Activated CD8-positive, alpha-beta T cell treated with anti-CD3 and anti-CD28 coated beads for 36 hours (primary cell): ENCODE measurements around the gene NOL4L. TPM values are rescaled to one million over a fixed set of nuclear protein-coding genes. Genes with fewer than 3 reads are reported as not detected.

Experiments used
- ATAC-seq: fragments of 200-7000 bp; cut with Tn5 transposase; one replicate; pipeline ENCODE4 v1.10.0; 2021; ENCODE audit warnings: mild to moderate bottlenecking, moderate library complexity
- CTCF ChIA-PET: fragments of 350-600 bp; sonication (Branson Sonifier 250); formaldehyde crosslinking; loops from one replicate; lab custom pipeline; 2021; ENCODE audit warnings: antibody characterized with exemption; lab: Charles Lee
- POLR2A ChIA-PET: fragments of 350-600 bp; sonication (Branson Sonifier 250); formaldehyde crosslinking; loops from one replicate; lab custom pipeline; 2021; ENCODE audit warnings: antibody characterized with exemption; lab: Charles Lee
- DNase-seq: peaks from one replicate; pipeline ENCODE4 v3.0.0-alpha.2; 2020
- H3K27ac Mint-ChIP-seq: one replicate; pipeline ENCODE4 v1.8.0; 2021; ENCODE audit warnings: mild to moderate bottlenecking, mixed read lengths
- H3K27me3 Mint-ChIP-seq: one replicate; pipeline ENCODE4 v1.8.0; 2021; ENCODE audit warnings: mixed read lengths
- H3K36me3 Mint-ChIP-seq: one replicate; pipeline ENCODE4 v1.8.0; 2021; ENCODE audit warnings: low read depth, mixed read lengths
- H3K4me1 Mint-ChIP-seq: one replicate; pipeline ENCODE4 v1.8.0; 2021; ENCODE audit warnings: low read depth, mixed read lengths
- H3K4me3 Mint-ChIP-seq: one replicate; pipeline ENCODE4 v1.8.0; 2021; ENCODE audit warnings: mild to moderate bottlenecking, moderate library complexity, mixed read lengths
- H3K9me3 Mint-ChIP-seq: one replicate; pipeline ENCODE4 v1.8.0; 2021; ENCODE audit warnings: mixed read lengths
- intact Hi-C: fragments of 100-400 bp; cut with micrococcal nuclease; formaldehyde crosslinking; loops from one replicate; pipeline ENCODE4 v1.10.0; 2022
- total RNA-seq, 2 experiments: library from RNA; stranded (reverse); gene quantifications; one replicate each; pipeline ENCODE4 v1.2.3, GENCODE V29; 2021
- TF ChIP-seq, protein P1 (sequence below): fragments of 200-600 bp; IDR thresholded peaks from one replicate; pipeline ENCODE4 v1.8.0; 2022; ENCODE audit warnings: antibody characterized with exemption, mild to moderate bottlenecking

The NOL4L gene
- total RNA-seq, 2 experiments from 2014 or later = 23.3 to 23.9 TPM

DNA sequence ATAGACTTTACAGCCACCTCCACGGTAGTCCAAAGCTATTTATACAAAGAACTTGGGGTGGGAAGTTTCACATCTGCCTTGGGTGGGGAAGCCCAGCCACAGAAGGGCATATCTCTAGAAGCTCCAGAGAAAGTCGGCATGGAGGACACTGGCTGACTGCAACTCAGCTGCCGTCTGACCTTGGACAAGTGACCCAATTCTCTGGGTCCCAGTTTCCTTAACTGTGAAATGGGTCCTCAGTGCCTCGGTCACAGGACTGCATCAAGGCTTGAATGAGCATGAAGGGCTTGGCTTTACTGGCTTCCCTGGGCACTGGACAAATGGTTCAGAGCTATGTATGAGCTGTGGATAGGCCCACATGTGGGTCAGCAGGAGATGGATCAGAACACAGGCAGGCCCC, 58.6 kb downstream of the NOL4L start:
- peaks cover 88% of the 10 kb centered on the region for H3K4me1 Mint-ChIP-seq
- ATAC-seq (peak; percentile 5), DNase-seq (no peak)
- no peaks in the 10 kb centered on the region for H3K9me3 Mint-ChIP-seq
- peak overlapping the region; percentile 61 for H3K4me3 Mint-ChIP-seq
- ChIA-PET POLR2A (interaction anchor here (0.6 to 10.0 kb wide), 4 partner anchors 9 to 191 kb away, joined by 3 to 90 read pairs (median 3); no protein-coding TSS in a partner anchor), CTCF (interaction anchor here (1.5 to 12.7 kb wide), 3 partner anchors 8 to 263 kb away, joined by 3 to 256 read pairs (median 88); no protein-coding TSS in a partner anchor)
- no peaks in the 10 kb centered on the region for H3K27me3 Mint-ChIP-seq
- peaks cover 10% of the 10 kb centered on the region for H3K36me3 Mint-ChIP-seq
- peak overlapping the region; percentile 94 for H3K27ac Mint-ChIP-seq
- TF ChIP-seq, protein P1, sequence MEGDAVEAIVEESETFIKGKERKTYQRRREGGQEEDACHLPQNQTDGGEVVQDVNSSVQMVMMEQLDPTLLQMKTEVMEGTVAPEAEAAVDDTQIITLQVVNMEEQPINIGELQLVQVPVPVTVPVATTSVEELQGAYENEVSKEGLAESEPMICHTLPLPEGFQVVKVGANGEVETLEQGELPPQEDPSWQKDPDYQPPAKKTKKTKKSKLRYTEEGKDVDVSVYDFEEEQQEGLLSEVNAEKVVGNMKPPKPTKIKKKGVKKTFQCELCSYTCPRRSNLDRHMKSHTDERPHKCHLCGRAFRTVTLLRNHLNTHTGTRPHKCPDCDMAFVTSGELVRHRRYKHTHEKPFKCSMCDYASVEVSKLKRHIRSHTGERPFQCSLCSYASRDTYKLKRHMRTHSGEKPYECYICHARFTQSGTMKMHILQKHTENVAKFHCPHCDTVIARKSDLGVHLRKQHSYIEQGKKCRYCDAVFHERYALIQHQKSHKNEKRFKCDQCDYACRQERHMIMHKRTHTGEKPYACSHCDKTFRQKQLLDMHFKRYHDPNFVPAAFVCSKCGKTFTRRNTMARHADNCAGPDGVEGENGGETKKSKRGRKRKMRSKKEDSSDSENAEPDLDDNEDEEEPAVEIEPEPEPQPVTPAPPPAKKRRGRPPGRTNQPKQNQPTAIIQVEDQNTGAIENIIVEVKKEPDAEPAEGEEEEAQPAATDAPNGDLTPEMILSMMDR = no peak
- intact Hi-C loops = no loop called here

DNA sequence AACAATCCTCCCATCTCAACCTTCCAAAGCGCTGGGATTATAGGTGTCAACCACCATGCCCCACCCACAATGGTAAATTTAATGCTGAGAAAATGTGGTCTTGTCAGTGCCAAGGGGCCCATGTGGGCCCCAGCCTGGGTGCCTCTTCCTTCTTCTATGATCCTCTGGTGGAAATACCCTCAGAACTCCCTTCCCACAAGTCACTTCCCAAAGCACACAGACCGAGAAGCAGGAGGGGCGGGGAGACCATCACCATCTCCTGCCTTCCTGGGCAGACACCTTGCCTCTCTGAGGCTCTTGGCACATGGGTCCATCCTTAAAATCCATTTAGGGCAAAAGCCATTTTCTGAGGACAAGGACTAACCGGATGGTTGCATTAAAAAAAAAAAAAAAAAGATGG, 59.0 kb downstream of the NOL4L start:
- TF ChIP-seq, protein P1 = no peak
- H3K4me3 Mint-ChIP-seq = peak overlapping the region; percentile 61
- intact Hi-C loops = no loop called here
- no peak for ATAC-seq
- H3K27me3 Mint-ChIP-seq = no peaks in the 10 kb centered on the region
- H3K9me3 Mint-ChIP-seq = no peaks in the 10 kb centered on the region
- peaks cover 91% of the 10 kb centered on the region for H3K4me1 Mint-ChIP-seq
- POLR2A ChIA-PET = interaction anchor here (0.6 to 10.0 kb wide), 5 partner anchors 10 to 191 kb away, joined by 3 to 90 read pairs (median 3); no protein-coding TSS in a partner anchor
- peak overlapping the region; percentile 94 for H3K27ac Mint-ChIP-seq
- H3K36me3 Mint-ChIP-seq = peaks cover 10% of the 10 kb centered on the region
- DNase-seq = no peak
- CTCF ChIA-PET = interaction anchor here (0.7 to 12.7 kb wide), 6 partner anchors 8 to 264 kb away, joined by 3 to 256 read pairs (median 22); no protein-coding TSS in a partner anchor

DNA sequence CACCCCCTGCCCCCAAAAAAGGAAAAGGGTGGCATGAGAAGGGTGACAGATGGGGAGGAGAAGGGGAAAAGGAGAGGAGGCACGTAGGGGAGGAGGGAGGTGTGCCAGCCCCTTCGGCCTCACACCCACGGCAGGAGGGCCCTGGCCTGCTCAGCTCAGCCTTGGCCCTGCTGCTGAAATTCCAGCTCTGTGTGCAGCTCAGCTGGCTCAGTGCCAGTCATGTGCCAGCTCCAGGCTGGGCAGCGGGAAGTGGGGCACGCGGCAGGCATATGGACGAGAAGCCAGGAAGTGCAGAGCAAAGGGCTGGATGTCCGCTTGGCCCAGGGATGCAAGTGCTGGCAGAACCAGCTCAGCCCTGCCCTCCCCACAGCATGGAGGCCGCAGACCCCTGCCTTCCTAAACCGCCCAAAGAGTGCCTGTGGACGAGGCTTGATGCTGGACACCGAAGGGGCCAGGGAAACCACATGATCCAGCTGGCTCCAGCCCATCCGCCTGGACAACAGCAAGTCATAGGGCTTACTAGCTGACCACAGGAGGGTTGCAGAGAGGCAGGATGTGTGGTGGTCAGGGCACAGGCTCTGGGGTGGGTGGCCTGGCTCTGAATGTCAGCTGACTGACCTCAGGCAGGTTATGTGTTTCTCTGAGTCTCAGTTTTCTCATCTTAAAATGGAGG, 60.2 kb downstream of the NOL4L start:
- intact Hi-C loops = no loop called here
- H3K27me3 Mint-ChIP-seq = no peaks in the 10 kb centered on the region
- TF ChIP-seq, protein P1 = no peak
- DNase-seq (no peak), ATAC-seq (no peak)
- H3K9me3 Mint-ChIP-seq = no peaks in the 10 kb centered on the region
- CTCF ChIA-PET = interaction anchor here (0.7 to 12.7 kb wide), 13 partner anchors 9 to 253 kb away, joined by 3 to 256 read pairs (median 6); partner anchors contain the start of gene C20orf203
- H3K4me3 Mint-ChIP-seq = no peak overlapping the region
- H3K27ac Mint-ChIP-seq = peak overlapping the region; percentile 83
- peaks cover 85% of the 10 kb centered on the region for H3K4me1 Mint-ChIP-seq
- POLR2A ChIA-PET = interaction anchor here (0.6 to 10.0 kb wide), 7 partner anchors 8 to 316 kb away, joined by 3 to 90 read pairs (median 3); no protein-coding TSS in a partner anchor
- peaks cover 12% of the 10 kb centered on the region for H3K36me3 Mint-ChIP-seq

DNA sequence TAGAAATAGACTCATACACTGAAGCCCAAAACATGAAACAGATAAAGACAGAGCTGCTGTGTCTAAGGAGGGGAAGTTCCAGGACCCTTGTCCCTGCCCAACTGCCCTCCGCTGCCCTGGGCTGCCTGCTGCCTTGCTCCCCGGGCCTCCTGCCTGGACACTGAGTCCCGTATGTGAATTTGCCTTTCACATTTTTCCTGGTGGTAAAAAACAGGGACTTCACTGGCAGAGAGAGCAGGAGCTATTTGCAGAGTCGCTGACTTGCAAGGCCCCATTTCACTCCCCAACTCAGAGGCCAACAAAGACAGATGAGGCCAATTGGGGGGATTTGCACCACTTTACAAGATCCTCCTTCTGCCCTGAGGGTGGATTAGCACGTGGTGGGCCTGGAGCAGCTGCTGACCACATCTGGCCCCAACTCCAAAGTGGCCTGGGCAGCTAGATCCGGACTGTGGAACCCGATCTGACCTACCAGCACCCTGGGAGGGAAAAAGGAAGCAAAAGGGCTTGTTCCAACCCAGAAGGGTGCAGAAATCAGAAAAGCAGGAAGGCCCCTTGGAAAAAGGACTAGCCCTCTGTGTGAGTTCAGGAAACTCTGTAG, 61.4 kb downstream of the NOL4L start:
- H3K27me3 Mint-ChIP-seq = no peaks in the 10 kb centered on the region
- TF ChIP-seq, protein P1 = no peak
- no peaks in the 10 kb centered on the region for H3K9me3 Mint-ChIP-seq
- DNase-seq = no peak
- peaks cover 12% of the 10 kb centered on the region for H3K36me3 Mint-ChIP-seq
- ChIA-PET POLR2A (interaction anchor here (0.6 to 10.0 kb wide), 11 partner anchors 9 to 150 kb away, joined by 3 to 90 read pairs (median 4); partner anchors contain the start of gene NOL4L), CTCF (interaction anchor here (0.6 to 12.7 kb wide), 19 partner anchors 11 to 254 kb away, joined by 3 to 256 read pairs (median 6); partner anchors contain the start of gene C20orf203)
- no peak overlapping the region for H3K4me3 Mint-ChIP-seq
- no peak for ATAC-seq
- H3K4me1 Mint-ChIP-seq = peaks cover 73% of the 10 kb centered on the region
- peak overlapping the region; percentile 83 for H3K27ac Mint-ChIP-seq
- intact Hi-C loops = no loop called here
